Activated B cell treated with CpG ODN at 0.5 μM for 24 hours (primary cell): ENCODE results near the gene KCTD8. TPM values are rescaled to one million over a fixed set of nuclear protein-coding genes. Genes with fewer than 3 reads are reported as not detected.

Experiments used
- ATAC-seq: fragments of 200-7000 bp; cut with Tn5 transposase; one replicate; pipeline ENCODE4 v1.10.0; 2021; ENCODE audit warnings: low read depth, mild to moderate bottlenecking, moderate library complexity
- CTCF ChIA-PET: fragments of 350-600 bp; sonication (Branson Sonifier 250); formaldehyde crosslinking; loops from one replicate; lab custom pipeline; 2021; ENCODE audit warnings: antibody characterized with exemption; lab: Charles Lee
- POLR2A ChIA-PET: fragments of 350-600 bp; sonication (Branson Sonifier 250); formaldehyde crosslinking; loops from one replicate; lab custom pipeline; 2021; ENCODE audit warnings: antibody characterized with exemption; lab: Charles Lee
- DNase-seq: peaks from one replicate; pipeline ENCODE4 v3.0.0; 2022
- H3K27ac Mint-ChIP-seq: one replicate; pipeline ENCODE4 v1.8.0; 2020; ENCODE audit warnings: mixed read lengths
- H3K27me3 Mint-ChIP-seq: one replicate; pipeline ENCODE4 v1.8.0; 2021; ENCODE audit warnings: mixed read lengths
- H3K36me3 Mint-ChIP-seq: one replicate; pipeline ENCODE4 v1.8.0; 2021; ENCODE audit warnings: low read depth, mixed read lengths
- H3K4me1 Mint-ChIP-seq: one replicate; pipeline ENCODE4 v1.8.0; 2021; ENCODE audit warnings: mixed read lengths
- H3K4me3 Mint-ChIP-seq: one replicate; pipeline ENCODE4 v1.8.0; 2020; ENCODE audit warnings: mild to moderate bottlenecking, mixed read lengths
- H3K9me3 Mint-ChIP-seq: one replicate; pipeline ENCODE4 v1.8.0; 2020; ENCODE audit warnings: mixed read lengths
- intact Hi-C: fragments of 100-400 bp; cut with micrococcal nuclease; formaldehyde crosslinking; loops from one replicate; pipeline ENCODE4 v1.15.1; 2024
- total RNA-seq: library from RNA; stranded (reverse); gene quantifications from 2 replicates; pipeline ENCODE4 v1.2.3, GENCODE V29; 2022
- TF ChIP-seq, protein P1 (sequence below): fragments of 200-600 bp; IDR thresholded peaks from one replicate; pipeline ENCODE4 v1.8.0; 2022; ENCODE audit warnings: antibody characterized with exemption, mild to moderate bottlenecking

The KCTD8 gene
- total RNA-seq, 1 donor from 2014 or later: not detected

GRCh38 chr4:44162538-44163270, 285.9 kb downstream of the KCTD8 start:
- ATAC-seq (no peak), DNase-seq (no peak)
- ChIA-PET POLR2A (no interaction called here), CTCF (no interaction called here)
- Mint-ChIP-seq H3K4me1 (no peaks in the 10 kb centered on the region), H3K27ac (no peak overlapping the region), H3K9me3 (no peaks in the 10 kb centered on the region), H3K27me3 (no peaks in the 10 kb centered on the region), H3K36me3 (no peaks in the 10 kb centered on the region), H3K4me3 (no peak overlapping the region)
- intact Hi-C loops: no loop called here
- TF ChIP-seq, protein P1, sequence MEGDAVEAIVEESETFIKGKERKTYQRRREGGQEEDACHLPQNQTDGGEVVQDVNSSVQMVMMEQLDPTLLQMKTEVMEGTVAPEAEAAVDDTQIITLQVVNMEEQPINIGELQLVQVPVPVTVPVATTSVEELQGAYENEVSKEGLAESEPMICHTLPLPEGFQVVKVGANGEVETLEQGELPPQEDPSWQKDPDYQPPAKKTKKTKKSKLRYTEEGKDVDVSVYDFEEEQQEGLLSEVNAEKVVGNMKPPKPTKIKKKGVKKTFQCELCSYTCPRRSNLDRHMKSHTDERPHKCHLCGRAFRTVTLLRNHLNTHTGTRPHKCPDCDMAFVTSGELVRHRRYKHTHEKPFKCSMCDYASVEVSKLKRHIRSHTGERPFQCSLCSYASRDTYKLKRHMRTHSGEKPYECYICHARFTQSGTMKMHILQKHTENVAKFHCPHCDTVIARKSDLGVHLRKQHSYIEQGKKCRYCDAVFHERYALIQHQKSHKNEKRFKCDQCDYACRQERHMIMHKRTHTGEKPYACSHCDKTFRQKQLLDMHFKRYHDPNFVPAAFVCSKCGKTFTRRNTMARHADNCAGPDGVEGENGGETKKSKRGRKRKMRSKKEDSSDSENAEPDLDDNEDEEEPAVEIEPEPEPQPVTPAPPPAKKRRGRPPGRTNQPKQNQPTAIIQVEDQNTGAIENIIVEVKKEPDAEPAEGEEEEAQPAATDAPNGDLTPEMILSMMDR: no peak

GRCh38 chr4:44161756-44162155, 286.9 kb downstream of the KCTD8 start:
- DNase-seq (no peak), ATAC-seq (no peak)
- H3K9me3 Mint-ChIP-seq: no peaks in the 10 kb centered on the region
- no peaks in the 10 kb centered on the region for H3K27me3 Mint-ChIP-seq
- no peaks in the 10 kb centered on the region for H3K4me1 Mint-ChIP-seq
- CTCF ChIA-PET: no interaction called here
- no peak overlapping the region for H3K4me3 Mint-ChIP-seq
- intact Hi-C loops: no loop called here
- no peaks in the 10 kb centered on the region for H3K36me3 Mint-ChIP-seq
- H3K27ac Mint-ChIP-seq: no peak overlapping the region
- POLR2A ChIA-PET: no interaction called here
- TF ChIP-seq, protein P1: no peak

GRCh38 chr4:44160776-44161367, 287.7 kb downstream of the KCTD8 start:
- TF ChIP-seq, protein P1: no peak

GRCh38 chr4:44159991-44160390, 288.6 kb downstream of the KCTD8 start:
- Mint-ChIP-seq H3K27me3 (no peaks in the 10 kb centered on the region), H3K9me3 (no peaks in the 10 kb centered on the region), H3K4me1 (no peaks in the 10 kb centered on the region), H3K4me3 (no peak overlapping the region), H3K27ac (no peak overlapping the region), H3K36me3 (no peaks in the 10 kb centered on the region)
- ChIA-PET POLR2A (no interaction called here), CTCF (no interaction called here)
- no peak for DNase-seq
- intact Hi-C loops: no loop called here
- TF ChIP-seq, protein P1: no peak
- no peak for ATAC-seq

More at GRCh38 chr4:44160776-44161367, 287.7 kb downstream of the KCTD8 start:
- Mint-ChIP-seq H3K36me3 (no peaks in the 10 kb centered on the region), H3K27me3 (no peaks in the 10 kb centered on the region), H3K27ac (no peak overlapping the region), H3K9me3 (no peaks in the 10 kb centered on the region), H3K4me3 (no peak overlapping the region), H3K4me1 (no peaks in the 10 kb centered on the region)
- CTCF ChIA-PET: no interaction called here
- ATAC-seq (no peak), DNase-seq (no peak)
- intact Hi-C loops: no loop called here
- POLR2A ChIA-PET: no interaction called here

DNA sequence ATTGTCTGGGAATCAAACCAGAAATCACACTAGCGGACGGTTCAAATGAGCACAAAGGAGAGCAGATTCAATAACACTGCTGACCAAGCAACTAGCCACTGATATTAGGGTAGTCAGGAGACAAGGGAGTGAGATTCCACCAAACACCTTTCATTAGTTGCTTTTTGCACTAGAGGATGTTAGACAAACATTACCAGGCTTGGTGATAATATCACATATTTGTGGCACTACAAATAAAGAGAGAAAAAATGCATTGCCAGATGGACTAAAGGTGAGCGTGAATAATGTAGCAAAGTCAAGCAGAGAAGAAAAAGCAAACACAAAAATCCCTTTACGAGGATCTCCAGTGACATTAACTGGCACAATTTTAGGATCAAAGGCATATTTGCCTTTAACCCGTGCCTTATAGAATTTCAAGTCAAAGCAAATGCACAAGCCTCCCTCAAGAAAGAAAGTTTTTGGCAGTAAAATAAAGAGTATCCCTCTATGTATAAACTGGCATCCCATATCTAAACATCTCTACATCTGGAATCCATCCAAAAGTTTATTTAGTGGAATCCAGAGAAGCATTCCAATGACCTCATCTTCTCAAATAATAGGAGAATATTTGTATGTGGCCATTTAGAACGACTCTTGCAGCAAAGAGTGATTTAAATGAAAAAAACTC, 290.9 kb downstream of the KCTD8 start:
- TF ChIP-seq, protein P1: no peak
- H3K4me3 Mint-ChIP-seq: no peak overlapping the region
- POLR2A ChIA-PET: no interaction called here
- no peaks in the 10 kb centered on the region for H3K27me3 Mint-ChIP-seq
- CTCF ChIA-PET: no interaction called here
- H3K4me1 Mint-ChIP-seq: no peaks in the 10 kb centered on the region
- H3K36me3 Mint-ChIP-seq: no peaks in the 10 kb centered on the region
- ATAC-seq (no peak), DNase-seq (no peak)
- H3K27ac Mint-ChIP-seq: no peak overlapping the region
- peaks cover 2% of the 10 kb centered on the region for H3K9me3 Mint-ChIP-seq
- intact Hi-C loops: no loop called here
